ENCODE data around the gene TFB2M.

The TFB2M gene

GRCh38 chr1:246559310-246559709, 6.8 kb downstream of the TFB2M start:
- in situ Hi-C loops (cut with MboI; ENCODE audit: low sequenced_read_pairs) = no loop called here

GRCh38 chr1:246558041-246558440, 8.0 kb downstream of the TFB2M start:
- in situ Hi-C loops (cut with MboI; ENCODE audit: low sequenced_read_pairs) = no loop called here

- in situ Hi-C loops (cut with MboI; ENCODE audit: low sequenced_read_pairs) = no loop called here
Measured at GRCh38 chr1:246554201-246554600, 11.9 kb downstream of the TFB2M start.

- in situ Hi-C loops (cut with MboI; ENCODE audit: low sequenced_read_pairs) = no loop called here
Measured at GRCh38 chr1:246552110-246552509, 14.0 kb downstream of the TFB2M start.

GRCh38 chr1:246550402-246550801, 15.7 kb downstream of the TFB2M start:
- in situ Hi-C loops (cut with MboI; ENCODE audit: low sequenced_read_pairs) = no loop called here

- in situ Hi-C loops (cut with MboI; ENCODE audit: low sequenced_read_pairs) = no loop called here
Measured at GRCh38 chr1:246549665-246550064, 16.4 kb downstream of the TFB2M start.

- in situ Hi-C loops (cut with MboI; ENCODE audit: low sequenced_read_pairs) = no loop called here
Measured at GRCh38 chr1:246544001-246544400, 22.1 kb downstream of the TFB2M start.

GRCh38 chr1:246540738-246541491, 25.1 kb downstream of the TFB2M start:
- in situ Hi-C loops (cut with MboI; ENCODE audit: low sequenced_read_pairs) = no loop called here

GRCh38 chr1:246537887-246538286, 28.2 kb downstream of the TFB2M start:
- in situ Hi-C loops (cut with MboI; ENCODE audit: low sequenced_read_pairs) = no loop called here

- in situ Hi-C loops (cut with MboI; ENCODE audit: low sequenced_read_pairs) = no loop called here
Measured at GRCh38 chr1:246537441-246537840, 28.6 kb downstream of the TFB2M start.

- in situ Hi-C loops (cut with MboI; ENCODE audit: low sequenced_read_pairs) = no loop called here
Measured at GRCh38 chr1:246534114-246534513, 31.9 kb downstream of the TFB2M start.

GRCh38 chr1:246533371-246533905, 32.6 kb downstream of the TFB2M start:
- in situ Hi-C loops (cut with MboI; ENCODE audit: low sequenced_read_pairs) = no loop called here

- in situ Hi-C loops (cut with MboI; ENCODE audit: low sequenced_read_pairs) = no loop called here
Measured at GRCh38 chr1:246532519-246532918, 33.5 kb downstream of the TFB2M start.

GRCh38 chr1:246530482-246530881, 35.6 kb downstream of the TFB2M start:
- in situ Hi-C loops (cut with MboI; ENCODE audit: low sequenced_read_pairs) = no loop called here

- in situ Hi-C loops (cut with MboI; ENCODE audit: low sequenced_read_pairs) = no loop called here
Measured at GRCh38 chr1:246528933-246529731, 36.9 kb downstream of the TFB2M start.

GRCh38 chr1:246527402-246528088, 38.5 kb downstream of the TFB2M start:
- in situ Hi-C loops (cut with MboI; ENCODE audit: low sequenced_read_pairs) = no loop called here

GRCh38 chr1:246526915-246527314, 39.1 kb downstream of the TFB2M start:
- in situ Hi-C loops (cut with MboI; ENCODE audit: low sequenced_read_pairs) = no loop called here

- in situ Hi-C loops (cut with MboI; ENCODE audit: low sequenced_read_pairs) = no loop called here
Measured at GRCh38 chr1:246526380-246526779, 39.7 kb downstream of the TFB2M start.

- in situ Hi-C loops (cut with MboI; ENCODE audit: low sequenced_read_pairs) = no loop called here
Measured at GRCh38 chr1:246519514-246519913, 46.5 kb downstream of the TFB2M start.

- in situ Hi-C loops (cut with MboI; ENCODE audit: low sequenced_read_pairs) = no loop called here
Measured at GRCh38 chr1:246518456-246519205, 47.4 kb downstream of the TFB2M start.

- in situ Hi-C loops (cut with MboI; ENCODE audit: low sequenced_read_pairs) = no loop called here
Measured at GRCh38 chr1:246517391-246517790, 48.7 kb downstream of the TFB2M start.

Data from HL-60/S4 treated with retinoic acid at 250 ng/mL for 4 days and 3 days (cell line).